NOMO-1 treated with DMSO at 0.1 percent for 48 hours (cell line): ENCODE measurements around the gene NUMB.
"Not testable (repeated sequence)": the region's sequence is repeated elsewhere in the genome, so short reads cannot be mapped to it uniquely, and the experiment has no call there.

Source experiments
- DNase-seq: peaks from one replicate; lab custom pipeline; 2025; ENCODE audit not compliant: unreplicated experiment; lab: John Stamatoyannopoulos, UW

Gene NUMB

GRCh38 chr14:73423092-73423491, 35.3 kb downstream of the NUMB start:
- DNase-seq = not testable (repeated sequence)

GRCh38 chr14:73422515-73422914, 35.8 kb downstream of the NUMB start:
- DNase-seq = no peak

- DNase-seq = no peak
These were observed 40.1 kb downstream of the NUMB start for GRCh38 chr14:73418227-73418626.

GRCh38 chr14:73406248-73406647, 52.1 kb downstream of the NUMB start:
- not testable (repeated sequence) for DNase-seq

GRCh38 chr14:73403181-73403752, 55.1 kb downstream of the NUMB start:
- DNase-seq = no peak

GRCh38 chr14:73402579-73402978, 55.8 kb downstream of the NUMB start:
- no peak for DNase-seq

- no peak for DNase-seq
These were observed 60.5 kb downstream of the NUMB start for GRCh38 chr14:73397810-73398209.

GRCh38 chr14:73394317-73394716, 64.0 kb downstream of the NUMB start:
- no peak for DNase-seq

GRCh38 chr14:73393375-73393774, 65.0 kb downstream of the NUMB start:
- DNase-seq = no peak

GRCh38 chr14:73392329-73393257, 65.8 kb downstream of the NUMB start:
- no peak for DNase-seq

- DNase-seq = not testable (repeated sequence)
These were observed 70.5 kb downstream of the NUMB start for GRCh38 chr14:73387860-73388259.

GRCh38 chr14:73386342-73386741, 72.0 kb downstream of the NUMB start:
- no peak for DNase-seq

- not testable (repeated sequence) for DNase-seq
These were observed 73.3 kb downstream of the NUMB start for GRCh38 chr14:73385021-73385420.

GRCh38 chr14:73383356-73383755, 75.0 kb downstream of the NUMB start:
- no peak for DNase-seq

- peak; percentile 65 for DNase-seq
These were observed 76.8 kb downstream of the NUMB start for GRCh38 chr14:73381380-73382013.

- DNase-seq = no peak
These were observed 81.8 kb downstream of the NUMB start for GRCh38 chr14:73376585-73376984.

- DNase-seq = no peak
These were observed 82.5 kb downstream of the NUMB start for GRCh38 chr14:73375861-73376260.

GRCh38 chr14:73374218-73374617, 84.1 kb downstream of the NUMB start:
- DNase-seq = no peak

GRCh38 chr14:73372529-73372928, 85.8 kb downstream of the NUMB start:
- no peak for DNase-seq

GRCh38 chr14:73370561-73370960, 87.8 kb downstream of the NUMB start:
- DNase-seq = no peak

- peak; percentile 50 for DNase-seq
These were observed 88.9 kb downstream of the NUMB start for GRCh38 chr14:73369428-73369827.

GRCh38 chr14:73368616-73369015, 89.7 kb downstream of the NUMB start:
- DNase-seq = no peak
